Stimulated activated CD4-positive, alpha-beta T cell treated with anti-CD3 and anti-CD28 coated beads, Interleukin-12 subunit alpha, Interleukin-12 subunit beta, amount 100 ng/mL, for 48 hours (primary cell): ENCODE results near the gene CXCL17.

Experiments used
- DNase-seq, 3 donors: peaks; one replicate each; pipeline ENCODE4 v3.0.0-alpha.2; 2020; ENCODE audit warnings: low read depth in 2 of 3, low spot score in 1 of 3

Gene CXCL17

GRCh38 chr19:42401365-42402303, 41.1 kb downstream of the CXCL17 start:
- DNase-seq, result peak; percentile 50 to 72 (median 67)

DNA sequence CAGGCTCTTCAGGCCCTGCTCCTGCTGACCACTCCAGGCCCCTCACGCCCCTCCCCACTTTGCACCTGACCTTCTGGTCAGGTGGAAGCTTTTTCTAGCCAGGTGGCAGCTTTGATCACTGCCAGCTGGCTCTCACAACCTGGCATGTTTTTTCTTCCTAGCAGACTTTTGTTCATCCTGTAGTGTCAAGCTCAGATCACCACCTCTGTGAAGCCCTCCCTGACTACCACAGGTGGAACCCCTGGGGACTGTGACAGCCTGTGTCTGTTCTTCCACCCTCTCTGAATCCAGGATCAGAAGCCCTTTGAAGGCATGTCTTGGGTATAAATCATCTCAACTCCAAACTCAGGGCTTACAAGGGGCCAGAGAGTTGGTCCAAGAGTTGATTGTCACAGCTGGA, 42.3 kb downstream of the CXCL17 start:
- DNase-seq, result no peak

DNA sequence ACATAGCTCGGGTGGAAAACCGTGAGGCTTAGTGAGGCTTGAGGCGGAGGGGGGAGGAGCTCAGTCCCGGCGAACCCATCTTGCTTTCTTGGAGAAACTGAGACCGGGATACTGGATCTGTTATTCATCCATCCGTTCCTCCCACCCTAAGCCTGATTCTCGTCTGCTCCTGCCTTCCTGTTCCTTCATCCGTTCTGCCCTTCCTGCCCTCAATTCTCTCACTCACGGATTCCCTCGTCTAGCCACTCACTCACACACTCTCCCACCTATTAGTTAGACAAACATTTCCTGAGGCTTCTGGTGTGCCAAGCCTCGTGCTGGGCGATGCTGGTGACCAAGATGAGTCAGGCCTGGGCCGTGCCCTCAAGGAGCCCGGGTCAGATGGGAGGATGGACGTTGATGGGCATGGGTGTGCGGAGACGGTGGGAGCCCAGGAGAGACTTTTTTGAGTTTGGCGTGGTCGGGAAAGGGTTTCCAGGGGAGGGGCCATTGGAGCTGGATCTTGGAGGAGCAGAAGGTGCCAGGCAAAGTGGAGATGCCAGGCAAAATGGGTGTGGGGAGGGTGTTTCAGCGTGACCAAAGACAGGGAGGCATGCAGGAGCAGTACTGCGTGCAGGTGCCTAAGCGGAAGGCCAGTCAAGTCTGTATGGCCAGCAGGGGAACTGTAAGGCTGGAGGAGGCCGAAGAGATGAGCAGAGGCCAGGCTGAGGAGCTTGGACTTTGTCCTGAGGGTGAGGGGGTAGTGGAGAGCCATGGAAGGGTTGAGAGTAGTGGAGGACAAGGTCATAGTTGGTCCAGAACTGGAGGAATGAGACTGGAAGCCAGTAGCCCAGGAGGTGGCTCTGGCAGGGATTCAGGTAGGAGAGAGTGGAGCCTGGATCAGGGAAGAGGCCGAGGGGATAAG, 45.2 kb downstream of the CXCL17 start:
- no peak for DNase-seq

GRCh38 chr19:42396381-42397262, 46.1 kb downstream of the CXCL17 start:
- peak; percentile 95 to 99 (median 98) for DNase-seq

DNA sequence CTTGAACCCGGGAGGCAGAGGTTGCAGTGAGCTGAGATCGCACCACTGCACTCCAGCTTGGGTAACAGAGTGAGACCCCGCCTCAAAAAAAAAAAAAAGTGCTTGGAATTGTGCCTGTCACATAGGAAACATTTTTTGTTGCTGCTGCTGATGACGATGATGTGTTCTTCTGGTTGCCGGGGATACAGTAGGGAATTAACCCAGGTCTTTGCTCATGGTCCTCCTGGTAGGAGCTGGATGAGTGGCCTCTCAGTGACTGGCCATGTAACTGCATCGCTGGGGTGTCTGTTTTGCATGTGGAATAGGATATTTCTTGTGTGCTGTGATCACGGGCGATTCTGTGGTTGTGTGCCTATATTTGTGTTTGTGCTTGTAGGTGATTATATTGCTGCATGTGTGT, 48.0 kb downstream of the CXCL17 start:
- DNase-seq, result no peak

DNA sequence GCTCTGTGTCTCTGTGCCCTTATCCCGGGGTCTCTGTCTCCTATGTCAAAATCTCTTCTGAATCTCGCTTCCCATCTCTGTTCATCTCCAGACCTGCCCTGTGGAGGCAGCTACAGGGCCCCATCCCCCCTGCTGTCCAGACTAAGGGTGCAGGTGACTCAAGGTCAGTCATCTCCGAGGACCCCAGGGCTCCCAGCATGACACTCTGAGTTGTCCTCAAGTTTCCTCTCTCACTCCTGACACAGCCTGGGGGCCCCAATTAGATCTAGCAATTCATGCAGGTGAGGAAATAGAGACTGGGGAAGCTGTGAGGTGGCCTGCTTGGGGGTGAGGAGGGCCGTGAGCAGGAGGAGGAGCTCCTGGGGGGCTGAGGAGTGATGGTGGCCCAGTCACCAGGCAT, 50.6 kb downstream of the CXCL17 start:
- DNase-seq, result no peak

- DNase-seq, result no peak
Measured at GRCh38 chr19:42389899-42390298, 52.8 kb downstream of the CXCL17 start, which contains the start of gene CNFN. TSS of gene CNFN (minus strand) at chr19:42390297. CDS start at chr19:42389037, 1,260 bp downstream.

DNA sequence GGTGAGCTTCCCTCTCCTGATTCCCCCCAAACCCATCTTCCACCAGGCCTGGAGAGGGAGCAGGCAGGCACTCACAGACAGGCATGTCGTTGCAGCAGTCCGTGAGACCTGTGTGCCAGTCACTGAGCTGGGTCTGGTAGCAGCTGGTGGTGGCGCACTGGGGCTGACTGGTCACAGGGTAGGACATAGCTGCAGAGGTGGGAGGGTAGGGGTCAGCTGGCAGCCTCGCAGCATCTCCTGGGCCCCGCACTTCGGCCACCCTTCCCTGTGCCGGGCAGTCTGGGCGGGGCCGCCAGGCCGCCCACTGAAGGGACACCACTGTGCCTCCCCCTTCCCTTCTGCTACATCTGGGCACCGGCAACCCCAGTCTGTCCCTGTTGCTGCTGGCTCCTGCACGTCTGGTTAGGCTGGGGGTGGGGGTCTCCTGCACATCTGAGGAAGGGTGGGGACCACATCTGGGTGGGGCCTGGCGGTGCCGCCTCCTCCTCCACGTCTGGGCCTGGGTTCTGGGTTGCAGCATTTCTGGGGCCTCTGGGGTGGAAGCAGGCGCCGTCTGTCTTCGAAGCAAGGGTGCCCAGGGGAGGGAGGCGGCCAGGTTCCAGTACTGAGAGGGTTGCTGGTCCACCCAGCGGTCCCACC, 53.8 kb downstream of the CXCL17 start:
- DNase-seq, result no peak

DNA sequence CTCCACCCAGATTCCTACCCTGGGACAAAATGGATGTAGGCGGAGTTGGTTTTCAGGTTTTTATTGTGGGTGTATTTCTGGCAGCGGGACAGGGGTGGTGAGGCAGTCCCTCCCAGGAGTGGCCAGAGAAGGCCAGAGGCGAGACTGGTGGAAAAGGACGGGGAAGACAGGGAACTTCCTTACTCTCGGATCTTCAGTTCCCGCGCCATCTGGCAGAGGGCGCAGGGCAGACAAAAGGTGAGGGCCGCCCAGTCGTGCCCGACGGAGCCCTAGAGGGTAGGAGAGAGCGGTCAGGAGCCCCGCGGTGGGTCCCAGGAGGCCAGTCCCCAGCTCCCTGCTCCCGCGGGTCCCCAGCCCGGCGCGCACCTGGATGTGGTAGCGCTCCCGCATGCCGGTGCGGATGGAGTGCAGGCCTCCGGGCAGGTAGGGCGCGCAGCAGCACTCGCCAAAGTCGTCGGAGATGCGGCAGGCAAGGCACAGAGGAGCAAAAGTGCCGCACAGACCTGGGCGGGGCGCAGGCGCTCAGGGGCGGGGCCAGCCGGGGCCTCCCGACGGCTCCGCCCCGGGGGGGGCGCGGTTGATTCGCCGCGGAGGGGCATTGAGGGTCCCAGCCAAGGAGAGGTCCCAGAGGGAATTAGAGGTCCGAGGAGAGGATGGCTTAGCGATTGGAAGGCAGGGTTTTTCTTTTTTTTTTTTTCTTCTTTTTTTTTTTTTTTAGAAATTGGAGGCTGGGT, 55.6 kb downstream of the CXCL17 start:
- DNase-seq, result peak; percentile 30 to 57 (median 49)

DNA sequence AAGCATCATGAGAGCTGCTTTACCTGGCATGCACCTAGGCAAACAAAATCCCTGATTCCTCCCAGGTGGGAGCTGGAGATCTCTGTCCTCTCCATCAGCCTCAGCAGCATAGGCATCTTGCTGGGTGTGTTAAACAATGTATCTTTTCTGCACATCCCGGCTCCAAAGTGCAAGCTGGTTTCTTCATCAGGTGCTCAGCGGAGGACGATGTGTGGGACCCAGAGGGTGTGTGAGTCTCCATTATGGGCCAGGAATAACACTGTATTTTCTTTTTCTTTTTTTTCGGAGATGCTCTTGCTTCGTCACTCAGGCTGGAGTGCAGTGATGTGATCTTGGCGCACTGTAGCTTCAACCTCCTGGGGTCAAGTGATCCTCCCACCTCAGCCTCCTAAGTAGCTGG, 62.6 kb downstream of the CXCL17 start:
- no peak for DNase-seq
